Lower lobe of right lung (tissue), 2 donors: ENCODE data around the gene EVA1A. TPM values are rescaled to one million over a fixed set of nuclear protein-coding genes. Genes with fewer than 3 reads are reported as not detected.
A peak's percentile ranks its signal among the peaks of the same experiment; 100 is the strongest.

Experiments used
- ATAC-seq, 2 donors: fragments of 200-7000 bp; cut with Tn5 transposase; one replicate each; pipeline ENCODE4 v1.9.1; 2020 to 2022; ENCODE audit warnings: mild to moderate bottlenecking in 2 of 2, moderate library complexity in 2 of 2
- DNase-seq: peaks from one replicate; pipeline ENCODE4 v3.0.0-alpha.2; 2020
- H3K27ac ChIP-seq: fragments of 200-600 bp; one replicate; pipeline ENCODE4 v1.8.0; 2022
- H3K27me3 ChIP-seq: fragments of 200-600 bp; one replicate; pipeline ENCODE4 v1.8.0; 2022; ENCODE audit warnings: low read depth
- H3K36me3 ChIP-seq: fragments of 200-600 bp; one replicate; pipeline ENCODE4 v1.8.0; 2022; ENCODE audit warnings: mild to moderate bottlenecking
- H3K4me1 ChIP-seq: fragments of 200-600 bp; one replicate; pipeline ENCODE4 v1.8.0; 2022
- H3K4me3 ChIP-seq: fragments of 200-600 bp; one replicate; pipeline ENCODE4 v1.8.0; 2022; ENCODE audit warnings: mild to moderate bottlenecking
- H3K9me3 ChIP-seq: fragments of 200-600 bp; one replicate; pipeline ENCODE4 v1.8.0; 2022
- intact Hi-C: fragments of 100-400 bp; cut with DNase I; formaldehyde crosslinking; loops from one replicate; pipeline ENCODE4 v1.11.0; 2022
- total RNA-seq: library from RNA; stranded (reverse); fragmentation: NEBNext Ultra II Directional; extraction: Animal tissue kit (Norgen Biotek cat#: 25700); gene quantifications from one replicate; pipeline ENCODE4 v1.2.1, GENCODE V29; 2021
- TF ChIP-seq, protein P1 (sequence below): fragments of 200-600 bp; IDR thresholded peaks from one replicate; pipeline ENCODE4 v1.8.0; 2022; ENCODE audit warnings: antibody characterized with exemption, mild to moderate bottlenecking
- donor health status: DM: no; HTN: yes; CAD: no; lungs with severe emphysema.

EVA1A gene
- total RNA-seq, 1 donor from 2014 or later: 31.7 TPM

GRCh38 chr2:75607400-75607798 lies 46.7 kb upstream of the EVA1A start:
- no peak overlapping the region for H3K27ac ChIP-seq
- H3K4me3 ChIP-seq: no peak overlapping the region
- TF ChIP-seq, protein P1, sequence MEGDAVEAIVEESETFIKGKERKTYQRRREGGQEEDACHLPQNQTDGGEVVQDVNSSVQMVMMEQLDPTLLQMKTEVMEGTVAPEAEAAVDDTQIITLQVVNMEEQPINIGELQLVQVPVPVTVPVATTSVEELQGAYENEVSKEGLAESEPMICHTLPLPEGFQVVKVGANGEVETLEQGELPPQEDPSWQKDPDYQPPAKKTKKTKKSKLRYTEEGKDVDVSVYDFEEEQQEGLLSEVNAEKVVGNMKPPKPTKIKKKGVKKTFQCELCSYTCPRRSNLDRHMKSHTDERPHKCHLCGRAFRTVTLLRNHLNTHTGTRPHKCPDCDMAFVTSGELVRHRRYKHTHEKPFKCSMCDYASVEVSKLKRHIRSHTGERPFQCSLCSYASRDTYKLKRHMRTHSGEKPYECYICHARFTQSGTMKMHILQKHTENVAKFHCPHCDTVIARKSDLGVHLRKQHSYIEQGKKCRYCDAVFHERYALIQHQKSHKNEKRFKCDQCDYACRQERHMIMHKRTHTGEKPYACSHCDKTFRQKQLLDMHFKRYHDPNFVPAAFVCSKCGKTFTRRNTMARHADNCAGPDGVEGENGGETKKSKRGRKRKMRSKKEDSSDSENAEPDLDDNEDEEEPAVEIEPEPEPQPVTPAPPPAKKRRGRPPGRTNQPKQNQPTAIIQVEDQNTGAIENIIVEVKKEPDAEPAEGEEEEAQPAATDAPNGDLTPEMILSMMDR: no peak
- H3K27me3 ChIP-seq: peaks cover 12% of the 10 kb centered on the region
- intact Hi-C loops: no loop called here
- no peaks in the 10 kb centered on the region for H3K9me3 ChIP-seq
- ATAC-seq (no peak), DNase-seq (no peak)
- H3K36me3 ChIP-seq: no peaks in the 10 kb centered on the region
- peaks cover 15% of the 10 kb centered on the region for H3K4me1 ChIP-seq

DNA sequence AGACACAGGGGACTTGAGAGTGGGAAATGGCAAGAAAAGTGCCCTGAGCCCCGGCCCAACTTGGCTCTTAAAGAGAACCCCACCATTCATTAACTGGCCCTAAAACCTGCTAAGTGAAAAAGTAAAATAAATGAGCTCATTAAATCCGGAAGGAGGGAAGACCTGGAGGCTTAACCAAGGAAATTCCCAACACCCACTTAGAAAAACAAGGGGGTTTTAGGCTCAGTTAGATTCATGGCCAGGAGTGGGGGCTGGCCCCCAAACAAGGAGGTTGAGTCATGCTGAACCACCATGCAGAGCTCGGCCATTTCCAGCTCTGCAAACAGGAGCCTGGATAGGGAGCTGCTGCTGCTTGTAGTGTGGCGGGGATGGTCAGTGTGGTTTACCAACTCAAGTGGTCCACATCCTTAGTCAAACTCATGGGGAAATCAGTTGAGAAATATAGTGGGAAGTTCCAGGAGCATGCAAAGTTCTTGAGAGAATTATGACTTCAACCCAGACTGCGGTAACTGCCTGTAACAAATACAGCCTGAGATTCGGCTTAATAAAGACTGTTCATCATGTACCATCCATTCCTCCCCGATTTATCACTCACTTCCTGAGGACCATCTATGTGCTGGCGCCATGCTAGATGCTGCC lies 46.1 kb upstream of the EVA1A start:
- H3K27ac ChIP-seq: peak overlapping the region; percentile 60

GRCh38 chr2:75605770-75606529 lies 45.2 kb upstream of the EVA1A start:
- Histone ChIP-seq H3K36me3 (no peaks in the 10 kb centered on the region), H3K4me1 (peaks cover 15% of the 10 kb centered on the region), H3K4me3 (no peak overlapping the region), H3K27me3 (peaks cover 12% of the 10 kb centered on the region), H3K27ac (peak overlapping the region; percentile 60), H3K9me3 (no peaks in the 10 kb centered on the region)
- TF ChIP-seq, protein P1: no peak
- peak; percentile 59 for DNase-seq
- intact Hi-C loops: no loop called here
- peak; percentile 69 to 70 for ATAC-seq

More for the DNA sequence above, 46.1 kb upstream of the EVA1A start:
- H3K4me3 ChIP-seq: no peak overlapping the region
- DNase-seq (no peak), ATAC-seq (peak; percentile 39 to 54)
- H3K9me3 ChIP-seq: no peaks in the 10 kb centered on the region
- H3K4me1 ChIP-seq: peaks cover 15% of the 10 kb centered on the region
- H3K27me3 ChIP-seq: peaks cover 12% of the 10 kb centered on the region
- TF ChIP-seq, protein P1: no peak
- intact Hi-C loops: no loop called here
- no peaks in the 10 kb centered on the region for H3K36me3 ChIP-seq

GRCh38 chr2:75604484-75604883 lies 43.7 kb upstream of the EVA1A start:
- ATAC-seq (no peak), DNase-seq (no peak)
- Histone ChIP-seq H3K27me3 (peaks cover 11% of the 10 kb centered on the region), H3K4me3 (no peak overlapping the region), H3K36me3 (no peaks in the 10 kb centered on the region), H3K9me3 (no peaks in the 10 kb centered on the region), H3K4me1 (peaks cover 15% of the 10 kb centered on the region), H3K27ac (no peak overlapping the region)
- intact Hi-C loops: no loop called here
- TF ChIP-seq, protein P1: no peak

DNA sequence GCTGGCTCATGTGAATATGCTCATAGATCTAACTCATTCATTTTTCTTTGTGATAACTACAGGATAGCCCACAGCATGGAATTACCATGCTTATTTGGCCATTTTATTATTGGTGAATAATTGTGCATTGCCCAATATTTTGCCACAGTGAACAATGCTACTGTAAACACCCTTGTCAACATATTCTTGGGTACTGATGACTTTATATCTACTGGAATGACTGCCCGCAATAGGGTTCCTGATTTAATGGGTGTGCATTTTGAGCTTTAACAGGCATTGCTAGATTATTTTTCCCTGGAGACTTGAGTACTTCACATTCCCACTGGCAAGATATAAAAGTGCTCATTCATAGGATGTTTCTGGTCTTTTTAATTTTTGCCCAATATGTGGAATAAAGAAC lies 42.7 kb upstream of the EVA1A start:
- no peak overlapping the region for H3K4me3 ChIP-seq
- no peaks in the 10 kb centered on the region for H3K36me3 ChIP-seq
- peaks cover 10% of the 10 kb centered on the region for H3K4me1 ChIP-seq
- DNase-seq (no peak), ATAC-seq (no peak)
- peaks cover 3% of the 10 kb centered on the region for H3K27me3 ChIP-seq
- TF ChIP-seq, protein P1: no peak
- no peaks in the 10 kb centered on the region for H3K9me3 ChIP-seq
- no peak overlapping the region for H3K27ac ChIP-seq
- intact Hi-C loops: no loop called here
